Retina (tissue), 1 donor: ENCODE data around the gene FANCI.

Source experiments
- DNase-seq: peaks from one replicate; pipeline ENCODE4 v3.0.0-alpha.2; 2016

Gene FANCI

GRCh38 chr15:89334510-89335297 is 90.9 kb downstream of the FANCI start, which contains the start of gene POLG:
Gene POLG (minus strand): TSS chr15:89334824. CDS start chr15:89333754, 1,070 bp downstream.
- peak; percentile 99 for DNase-seq

GRCh38 chr15:89335298-89336041 is 91.7 kb downstream of the FANCI start:
- DNase-seq = no peak

- no peak for DNase-seq
These were observed 94.3 kb downstream of the FANCI start for GRCh38 chr15:89338036-89338435.

GRCh38 chr15:89340573-89340972 is 96.8 kb downstream of the FANCI start:
- DNase-seq = no peak

GRCh38 chr15:89341316-89342005 is 97.7 kb downstream of the FANCI start:
- DNase-seq = no peak

GRCh38 chr15:89342840-89343239 is 99.1 kb downstream of the FANCI start:
- DNase-seq = no peak

GRCh38 chr15:89345248-89345647 is 101.5 kb downstream of the FANCI start:
- DNase-seq = no peak

- no peak for DNase-seq
These were observed 102.9 kb downstream of the FANCI start for GRCh38 chr15:89346516-89347231.

- DNase-seq = no peak
These were observed 105.4 kb downstream of the FANCI start for GRCh38 chr15:89349206-89349558.

- DNase-seq = no peak
These were observed 108.7 kb downstream of the FANCI start for GRCh38 chr15:89352476-89352875.

GRCh38 chr15:89353991-89354390 is 110.2 kb downstream of the FANCI start:
- DNase-seq = no peak

GRCh38 chr15:89356634-89357298 is 113.0 kb downstream of the FANCI start:
- DNase-seq = peak; percentile 50

GRCh38 chr15:89358435-89358754 is 114.6 kb downstream of the FANCI start:
- DNase-seq = no peak

- peak; percentile 98 for DNase-seq
These were observed 115.1 kb downstream of the FANCI start for GRCh38 chr15:89358755-89359439.

GRCh38 chr15:89359471-89360293 is 115.9 kb downstream of the FANCI start:
- DNase-seq = peak; percentile 43

- no peak for DNase-seq
These were observed 116.7 kb downstream of the FANCI start for GRCh38 chr15:89360294-89360971.

- DNase-seq = peak; percentile 86
These were observed 117.8 kb downstream of the FANCI start for GRCh38 chr15:89361451-89362202.

- peak; percentile 71 for DNase-seq
These were observed 118.7 kb downstream of the FANCI start for GRCh38 chr15:89362203-89363101.
